Measurements from ENCODE around the gene ACSM3. TPM values are rescaled to one million over a fixed set of nuclear protein-coding genes. Genes with fewer than 3 reads are reported as not detected.
A peak's percentile ranks its signal among the peaks of the same experiment; 100 is the strongest.
"Not testable (repeated sequence)": the region's sequence is repeated elsewhere in the genome, so short reads cannot be mapped to it uniquely, and the experiment has no call there.

Gene ACSM3
- total RNA-seq, 1 donor from 2014 or later, result 8.9 TPM

DNA sequence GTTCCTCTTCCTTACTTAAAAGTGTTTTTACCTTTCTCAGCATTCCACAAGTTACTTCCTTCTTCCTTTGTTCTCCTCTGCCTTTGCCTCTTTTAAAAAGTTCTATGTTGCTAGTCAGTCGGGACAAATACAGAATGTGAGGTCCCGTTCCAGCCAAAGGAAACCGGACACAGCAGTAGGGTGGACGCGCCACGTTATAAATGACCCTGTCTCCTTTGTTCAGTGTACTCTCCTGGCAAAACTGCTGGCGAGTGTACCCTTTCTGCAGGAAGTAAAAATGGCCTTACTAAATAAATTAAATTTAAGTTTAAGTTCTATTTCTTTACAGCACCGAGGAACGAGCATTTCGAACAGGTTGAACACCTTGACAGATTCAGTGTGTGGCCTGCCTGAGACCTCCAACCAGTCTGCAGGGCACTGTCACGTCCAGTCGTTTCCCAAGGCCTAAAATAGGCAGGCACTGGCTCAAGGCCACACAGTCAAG, 41.9 kb downstream of the ACSM3 start:
- DNase-seq (ENCODE audit: low spot score), result not testable (repeated sequence)

GRCh38 chr16:20806168-20807050, 42.6 kb downstream of the ACSM3 start, which contains the start of the genes ERI2 and REXO5:
Gene ERI2, minus strand, starts transcription at chr16:20806472. Its CDS starts 42 bp downstream, at chr16:20806430.
Gene REXO5, plus strand, starts transcription at chr16:20806527. Its CDS starts 427 bp downstream, at chr16:20806954.
- peak; percentile 98 for DNase-seq (ENCODE audit: low spot score)

DNA sequence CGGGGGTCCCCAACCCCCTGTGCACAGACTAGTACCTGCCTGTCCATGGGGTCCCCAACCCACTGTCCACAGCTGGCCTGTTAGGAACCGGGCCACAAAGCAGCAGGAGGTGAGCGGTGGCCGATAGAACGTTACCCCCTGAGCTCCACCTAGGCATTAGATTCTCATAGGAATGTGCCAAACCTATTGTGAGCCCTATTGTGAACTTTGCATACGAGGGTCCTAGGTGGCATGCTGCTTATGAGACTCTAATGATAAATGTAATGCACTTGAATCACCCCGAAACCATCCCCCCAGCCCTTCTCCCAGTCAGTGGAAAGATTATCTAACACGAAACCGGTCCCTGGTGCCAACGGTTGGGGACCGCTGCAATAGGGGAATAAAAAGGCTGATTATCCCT, 44.0 kb downstream of the ACSM3 start:
- DNase-seq (ENCODE audit: low spot score), result no peak

GRCh38 chr16:20811889-20812439, 48.1 kb downstream of the ACSM3 start:
- no peak for DNase-seq (ENCODE audit: low spot score)

GRCh38 chr16:20812510-20812909, 48.7 kb downstream of the ACSM3 start:
- no peak for DNase-seq (ENCODE audit: low spot score)

DNA sequence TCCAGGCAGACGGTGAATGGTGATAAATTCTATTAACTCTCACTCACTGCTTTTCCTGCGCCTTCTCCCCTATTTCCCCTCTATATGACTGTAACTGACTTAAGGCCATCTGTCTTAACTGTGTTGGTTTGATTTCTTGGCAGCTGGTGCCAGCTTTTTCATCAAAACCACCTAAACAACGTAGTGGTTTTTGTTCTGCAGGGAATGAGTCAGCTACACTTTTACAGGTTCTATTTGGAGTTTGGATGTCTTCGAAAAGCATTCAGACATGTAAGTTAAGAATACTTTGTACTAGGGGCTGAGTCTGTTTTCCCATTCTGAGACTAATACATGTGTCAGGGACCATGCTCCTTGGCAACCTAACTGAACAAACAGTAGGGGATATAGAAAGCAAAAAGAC, 51.0 kb downstream of the ACSM3 start:
- no peak for DNase-seq (ENCODE audit: low spot score)

- no peak for DNase-seq (ENCODE audit: low spot score)
Observed at GRCh38 chr16:20818929-20819585, 55.2 kb downstream of the ACSM3 start.

DNA sequence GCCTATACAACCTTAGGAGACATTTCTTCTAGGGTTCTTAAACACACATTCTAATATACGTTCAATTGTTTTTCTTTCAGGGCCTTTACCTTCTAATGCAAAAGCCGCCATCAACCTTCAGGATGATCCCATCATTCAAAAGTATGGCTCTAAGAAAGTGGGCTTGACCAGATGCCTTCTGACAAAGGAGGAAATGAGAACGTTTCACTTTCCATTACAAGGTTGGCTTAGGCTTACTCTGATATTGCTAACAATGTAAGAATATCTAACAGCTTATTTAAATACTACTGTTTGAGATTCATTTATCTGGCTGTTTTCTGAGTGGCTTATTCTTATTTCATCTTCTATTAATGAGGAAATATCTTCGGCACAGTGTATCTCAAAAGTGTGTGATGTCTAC, 57.9 kb downstream of the ACSM3 start:
- no peak for DNase-seq (ENCODE audit: low spot score)

GRCh38 chr16:20822521-20823325, 58.9 kb downstream of the ACSM3 start:
- DNase-seq (ENCODE audit: low spot score), result no peak

DNA sequence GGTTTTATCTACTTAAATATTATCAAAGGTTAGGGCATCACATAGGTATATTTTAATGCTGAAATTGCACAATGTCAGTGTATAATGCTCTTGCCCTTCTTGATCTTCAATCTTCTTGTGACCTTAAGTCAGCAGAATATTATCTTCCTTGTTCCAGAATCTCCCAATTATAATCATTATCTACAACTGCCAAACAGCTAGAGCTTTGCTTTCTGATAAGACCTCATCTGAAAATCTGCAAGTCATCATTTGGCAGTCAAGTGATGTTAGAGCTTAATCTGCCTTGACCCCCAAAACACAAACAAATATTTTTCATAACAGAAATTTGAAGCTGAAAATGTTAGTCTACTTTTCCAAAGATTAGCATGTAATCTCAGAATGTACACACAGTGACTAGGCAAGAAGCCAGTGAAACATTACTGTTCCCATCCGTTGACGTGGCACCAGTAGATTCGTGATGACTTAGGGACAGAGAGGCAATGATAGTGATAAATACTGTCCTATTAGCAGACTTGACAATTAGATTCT, 62.3 kb downstream of the ACSM3 start:
- DNase-seq (ENCODE audit: low spot score), result peak; percentile 48

GRCh38 chr16:20829536-20829935, 65.7 kb downstream of the ACSM3 start:
- DNase-seq (ENCODE audit: low spot score), result no peak

DNA sequence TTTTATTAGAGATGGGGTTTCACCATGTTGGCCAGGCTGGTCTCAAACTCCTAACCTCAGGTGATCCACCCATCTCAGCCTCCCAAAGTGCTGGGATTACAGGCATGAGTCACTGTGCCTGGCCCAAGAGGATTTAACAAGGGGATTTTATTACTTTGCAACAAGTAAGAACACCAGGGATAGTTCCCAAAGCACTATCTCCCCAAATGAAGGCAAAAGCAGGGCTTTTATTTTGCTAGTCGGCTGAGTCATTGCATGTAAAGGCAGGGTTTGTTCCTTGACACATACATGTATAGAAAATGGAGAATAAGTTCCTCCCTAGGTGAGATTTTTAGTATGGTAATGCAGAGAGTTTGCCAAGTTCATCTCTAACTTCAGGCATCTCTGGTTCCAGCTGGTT, 66.6 kb downstream of the ACSM3 start:
- DNase-seq (ENCODE audit: low spot score), result no peak

GRCh38 chr16:20833086-20833485, 69.3 kb downstream of the ACSM3 start:
- no peak for DNase-seq (ENCODE audit: low spot score)

DNA sequence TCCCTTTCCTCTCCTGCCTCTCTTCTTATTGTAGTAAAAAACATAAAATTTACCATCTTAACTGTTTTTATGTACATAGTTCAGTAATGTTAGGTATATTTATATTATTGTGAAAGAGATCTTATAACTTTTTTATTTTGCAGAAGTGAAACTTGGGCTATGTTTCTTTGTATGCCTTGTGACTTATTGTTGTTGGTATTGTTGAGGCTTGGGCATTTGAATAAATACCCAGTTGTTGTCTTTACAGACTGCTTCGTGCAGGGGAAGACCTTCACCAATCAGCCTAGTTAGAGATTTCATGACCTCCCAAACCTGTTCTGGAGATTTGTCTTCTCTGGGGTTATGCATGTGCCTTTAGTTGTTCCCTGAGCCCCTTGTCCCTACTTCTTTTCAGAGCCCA, 74.4 kb downstream of the ACSM3 start:
- no peak for DNase-seq (ENCODE audit: low spot score)

- no peak for DNase-seq (ENCODE audit: low spot score)
Observed at GRCh38 chr16:20839504-20839903, 75.7 kb downstream of the ACSM3 start.

DNA sequence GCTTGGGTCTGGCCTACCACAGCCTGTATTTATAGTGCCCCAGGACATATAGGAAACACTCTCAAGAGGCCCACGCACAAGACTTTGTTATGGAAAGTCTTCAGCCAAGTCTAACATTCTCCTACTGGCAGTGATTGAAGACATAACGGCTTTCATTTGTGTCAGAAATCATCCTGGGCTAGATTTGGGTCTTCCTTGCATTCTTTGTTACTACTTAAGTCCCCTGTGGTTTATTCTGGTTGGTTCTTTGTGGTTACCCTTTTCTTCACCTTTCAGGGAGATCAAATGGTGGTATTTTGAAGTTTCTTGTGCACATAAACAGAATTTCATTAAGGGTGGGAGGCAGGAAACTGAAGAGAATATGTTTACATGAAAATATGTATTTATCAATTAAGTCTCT, 80.2 kb downstream of the ACSM3 start:
- DNase-seq (ENCODE audit: low spot score), result no peak

GRCh38 chr16:20844588-20844987, 80.8 kb downstream of the ACSM3 start:
- DNase-seq (ENCODE audit: low spot score), result no peak

DNA sequence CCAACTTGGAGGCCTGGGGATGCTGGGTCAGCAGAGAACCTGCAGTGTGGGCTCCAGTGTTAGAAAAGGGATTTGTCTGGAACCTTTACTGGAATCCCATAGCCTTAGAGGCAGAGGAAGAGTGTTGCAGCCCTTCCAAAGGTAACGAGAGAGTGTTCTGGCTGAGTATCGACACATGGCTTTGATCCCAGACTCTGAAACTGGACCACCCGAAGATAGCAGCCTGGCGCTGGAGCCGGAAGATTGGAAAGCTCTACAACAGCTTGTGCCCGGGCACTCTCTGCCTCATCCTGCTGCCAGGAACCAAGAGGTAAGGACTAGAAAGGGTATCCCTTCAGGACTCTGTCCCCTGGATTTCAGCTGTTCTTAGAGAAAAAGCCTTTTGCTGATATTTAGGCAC, 82.2 kb downstream of the ACSM3 start:
- no peak for DNase-seq (ENCODE audit: low spot score)

- DNase-seq (ENCODE audit: low spot score), result no peak
Observed at GRCh38 chr16:20846551-20846950, 82.7 kb downstream of the ACSM3 start.

Data from umbilical cord (tissue), 2 donors.